ENCODE measurements around the gene XPC.
A peak's percentile ranks its signal among the peaks of the same experiment; 100 is the strongest.

The XPC gene

DNA sequence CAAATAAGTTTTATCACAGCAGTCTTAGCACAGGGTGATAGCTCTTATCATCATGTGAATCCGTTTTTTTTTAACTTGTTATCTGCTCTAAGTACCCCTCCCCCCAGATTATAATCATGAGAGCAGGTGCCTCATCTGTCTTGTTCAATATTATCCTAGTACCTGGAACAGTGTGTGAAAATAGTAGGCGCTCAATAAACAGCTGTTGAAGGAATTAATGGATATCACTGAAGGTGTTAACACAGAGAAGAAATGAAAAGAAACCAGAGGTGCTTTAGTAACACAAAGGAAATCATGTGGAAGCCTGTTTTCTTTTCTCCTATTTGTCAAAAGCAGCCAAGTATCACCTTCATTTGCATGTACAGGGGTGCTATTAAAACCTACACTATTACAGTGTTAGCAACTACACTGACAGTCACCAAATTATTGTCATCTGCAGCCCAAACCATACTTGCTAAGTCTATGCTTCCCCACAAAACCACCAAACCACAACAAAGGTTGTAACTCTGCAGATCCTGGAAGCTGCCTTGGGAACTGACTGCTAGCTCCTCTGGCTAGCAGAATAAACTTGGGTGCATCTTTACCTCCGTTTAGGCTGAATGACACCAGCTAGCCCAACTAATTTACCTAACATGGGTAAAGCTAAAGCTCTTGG, 2.9 kb downstream of the XPC start:
- peak; percentile 16 for DNase-seq (ENCODE audit: low read depth)
- H3K4me3 ChIP-seq (ENCODE audit: low read depth, low read length), result peak overlapping the region; percentile 11; the same call in 1 of the 2 replicates
- TF ChIP-seq, protein P1, sequence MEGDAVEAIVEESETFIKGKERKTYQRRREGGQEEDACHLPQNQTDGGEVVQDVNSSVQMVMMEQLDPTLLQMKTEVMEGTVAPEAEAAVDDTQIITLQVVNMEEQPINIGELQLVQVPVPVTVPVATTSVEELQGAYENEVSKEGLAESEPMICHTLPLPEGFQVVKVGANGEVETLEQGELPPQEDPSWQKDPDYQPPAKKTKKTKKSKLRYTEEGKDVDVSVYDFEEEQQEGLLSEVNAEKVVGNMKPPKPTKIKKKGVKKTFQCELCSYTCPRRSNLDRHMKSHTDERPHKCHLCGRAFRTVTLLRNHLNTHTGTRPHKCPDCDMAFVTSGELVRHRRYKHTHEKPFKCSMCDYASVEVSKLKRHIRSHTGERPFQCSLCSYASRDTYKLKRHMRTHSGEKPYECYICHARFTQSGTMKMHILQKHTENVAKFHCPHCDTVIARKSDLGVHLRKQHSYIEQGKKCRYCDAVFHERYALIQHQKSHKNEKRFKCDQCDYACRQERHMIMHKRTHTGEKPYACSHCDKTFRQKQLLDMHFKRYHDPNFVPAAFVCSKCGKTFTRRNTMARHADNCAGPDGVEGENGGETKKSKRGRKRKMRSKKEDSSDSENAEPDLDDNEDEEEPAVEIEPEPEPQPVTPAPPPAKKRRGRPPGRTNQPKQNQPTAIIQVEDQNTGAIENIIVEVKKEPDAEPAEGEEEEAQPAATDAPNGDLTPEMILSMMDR (IDR thresholded peaks at IDR 0.05; ENCODE audit: low read depth, low read length, missing control alignments), result no peak

DNA sequence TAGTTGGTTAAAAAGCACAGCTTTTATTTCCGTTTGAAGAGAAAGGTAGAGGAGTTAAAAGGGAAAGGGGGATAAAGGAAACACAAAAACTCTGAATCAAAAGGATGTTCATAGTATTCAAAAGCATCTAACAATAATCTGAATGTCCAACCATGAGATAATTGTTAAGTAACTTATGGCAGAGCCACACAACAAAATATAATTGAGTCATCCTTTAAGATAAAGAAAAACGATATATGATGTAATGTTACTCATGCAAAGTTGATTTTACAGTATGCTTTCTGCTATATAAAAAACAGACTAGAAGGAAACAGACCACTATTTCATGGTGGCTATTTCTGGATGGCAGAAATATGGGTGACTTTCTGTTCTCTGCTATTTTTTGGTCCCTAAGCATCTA, 3.9 kb downstream of the XPC start:
- H3K4me3 ChIP-seq (ENCODE audit: low read depth, low read length), result no peak overlapping the region
- DNase-seq (ENCODE audit: low read depth), result no peak
- TF ChIP-seq, protein P1 (IDR thresholded peaks at IDR 0.05; ENCODE audit: low read depth, low read length, missing control alignments), result no peak

- no peak overlapping the region for H3K4me3 ChIP-seq (ENCODE audit: low read depth, low read length)
- TF ChIP-seq, protein P1 (IDR thresholded peaks at IDR 0.05; ENCODE audit: low read depth, low read length, missing control alignments), result no peak
- no peak for DNase-seq (ENCODE audit: low read depth)
Observed at GRCh38 chr3:14172496-14172895, 5.9 kb downstream of the XPC start.

DNA sequence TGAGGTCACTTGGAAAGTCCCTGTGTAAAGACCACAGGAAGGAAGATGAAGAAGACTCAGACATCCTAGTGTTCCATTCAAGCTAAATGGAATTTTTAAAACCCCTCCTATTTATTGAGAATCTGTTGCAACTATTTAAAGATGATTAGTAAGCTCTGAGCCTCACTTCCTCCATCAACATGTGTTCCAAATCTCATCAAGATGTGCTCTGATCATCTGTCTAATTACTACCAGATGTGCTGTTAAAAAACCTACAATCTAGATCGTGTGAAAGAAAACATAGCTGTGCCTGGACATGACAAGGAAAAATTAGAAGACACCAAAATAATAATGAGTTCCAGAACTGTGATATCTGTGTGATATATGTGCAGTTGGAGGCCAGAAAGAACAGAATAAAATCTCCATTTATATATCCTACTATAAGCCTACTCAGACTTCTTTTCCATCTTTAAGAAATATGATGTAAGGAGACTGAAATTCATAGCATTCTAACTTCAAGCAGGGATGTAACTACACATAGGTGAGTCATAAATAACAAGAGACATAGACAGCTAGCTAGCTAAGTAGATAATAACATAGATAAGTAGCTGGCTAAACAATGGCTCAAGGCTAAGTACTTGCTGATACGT, 7.8 kb downstream of the XPC start:
- no peak for DNase-seq (ENCODE audit: low read depth)
- TF ChIP-seq, protein P1 (IDR thresholded peaks at IDR 0.05; ENCODE audit: low read depth, low read length, missing control alignments), result no peak
- no peak overlapping the region for H3K4me3 ChIP-seq (ENCODE audit: low read depth, low read length)

GRCh38 chr3:14169871-14170270, 8.5 kb downstream of the XPC start:
- TF ChIP-seq, protein P1 (IDR thresholded peaks at IDR 0.05; ENCODE audit: low read depth, low read length, missing control alignments), result no peak
- no peak for DNase-seq (ENCODE audit: low read depth)
- H3K4me3 ChIP-seq (ENCODE audit: low read depth, low read length), result no peak overlapping the region

GRCh38 chr3:14169435-14169834, 9.0 kb downstream of the XPC start:
- no peak overlapping the region for H3K4me3 ChIP-seq (ENCODE audit: low read depth, low read length)
- no peak for DNase-seq (ENCODE audit: low read depth)
- TF ChIP-seq, protein P1 (IDR thresholded peaks at IDR 0.05; ENCODE audit: low read depth, low read length, missing control alignments), result no peak
